Transverse colon (tissue), 3 donors: ENCODE results near the gene PGAM2.

Source experiments
- CTCF ChIP-seq, 5 experiments: fragments of 200-600 bp in 3 of 5; fragments of 450-650 bp in 2 of 5; sonication (generic) in 3 of 5; IDR thresholded peaks; 1 replicate in 2 of 5; 2 replicates in 3 of 5; pipeline ENCODE4 v1.5.1; 2016 to 2017; ENCODE audit warnings: antibody characterized with exemption in 5 of 5, inconsistent platforms in 3 of 5, mild to moderate bottlenecking in 2 of 5, moderate library complexity in 1 of 5
- POLR2A ChIP-seq: fragments of 450-650 bp; IDR thresholded peaks from one replicate; pipeline ENCODE4 v1.6.1; 2016; ENCODE audit warnings: antibody characterized with exemption, mild to moderate bottlenecking, moderate library complexity

GRCh38 chr7:44097064-44097932 is 31.9 kb upstream of the PGAM2 start:
- TF ChIP-seq CTCF (IDR thresholded peaks at IDR 0.05) = no peak
- no peak for TF ChIP-seq POLR2A
